MCF 10A (cell line): ENCODE measurements around the gene RAB13. TPM values are rescaled to one million over a fixed set of nuclear protein-coding genes. Genes with fewer than 3 reads are reported as not detected.

Experiments used
- BruUV-seq: library from RNA; stranded (reverse); fragments of 400-500 nt; replicated peaks from 2 replicates; lab custom pipeline; 2021; lab: Mats Ljungman, UMichigan
- CTCF ChIA-PET: fragments of 300-600 bp; sonication (Branson Sonifier 250); formaldehyde crosslinking; extraction: SDS; loops from one replicate; lab custom pipeline; 2021; ENCODE audit warnings: antibody characterized with exemption, inconsistent platforms; lab: Yijun Ruan, JAX
- POLR2A ChIA-PET: fragments of 300-600, 350-650 bp; sonication (Branson Sonifier 250); formaldehyde crosslinking; extraction: SDS; loops from one replicate; lab custom pipeline; 2020; ENCODE audit warnings: antibody characterized with exemption, inconsistent platforms; lab: Yijun Ruan, JAX
- DNase-seq: peaks from one replicate; pipeline ENCODE4 v3.0.0-alpha.2; 2018; ENCODE audit not compliant: unreplicated experiment
- H3K27ac Mint-ChIP-seq: one replicate; pipeline ENCODE4 v1.8.0; 2022; ENCODE audit warnings: mild to moderate bottlenecking, low read depth, mixed read lengths; ENCODE audit not compliant: unreplicated experiment
- H3K27me3 Mint-ChIP-seq: one replicate; pipeline ENCODE4 v1.8.0; 2022; ENCODE audit warnings: mixed read lengths; ENCODE audit not compliant: insufficient read depth, unreplicated experiment
- H3K36me3 Mint-ChIP-seq: one replicate; pipeline ENCODE4 v1.8.0; 2022; ENCODE audit warnings: mild to moderate bottlenecking, moderate library complexity, mixed read lengths; ENCODE audit not compliant: insufficient read depth, unreplicated experiment
- H3K4me1 Mint-ChIP-seq: one replicate; pipeline ENCODE4 v1.8.0; 2022; ENCODE audit warnings: mixed read lengths; ENCODE audit not compliant: insufficient read depth, unreplicated experiment
- H3K4me3 Mint-ChIP-seq: one replicate; pipeline ENCODE4 v1.8.0; 2022; ENCODE audit warnings: mild to moderate bottlenecking, moderate library complexity, mixed read lengths; ENCODE audit not compliant: unreplicated experiment
- H3K9me3 Mint-ChIP-seq: one replicate; pipeline ENCODE4 v1.8.0; 2022; ENCODE audit warnings: mixed read lengths; ENCODE audit not compliant: unreplicated experiment
- intact Hi-C: fragments of 100-400 bp; cut with micrococcal nuclease; formaldehyde crosslinking; loops from 2 replicates; pipeline ENCODE4 v1.14.1; 2022
- total RNA-seq: library from RNA; stranded (reverse); gene quantifications from 2 replicates; pipeline ENCODE4 v1.2.3, GENCODE V29; 2022
- TF ChIP-seq, protein P1 (sequence below): fragments of 200-600 bp; IDR thresholded peaks from one replicate; pipeline ENCODE4 v1.8.0; 2022; ENCODE audit warnings: antibody characterized with exemption, mild to moderate bottlenecking; ENCODE audit not compliant: unreplicated experiment

Gene RAB13
- total RNA-seq, 1 experiment from 2014 or later: 71.6 TPM

- Mint-ChIP-seq H3K4me3 (no peak overlapping the region), H3K27me3 (no peaks in the 10 kb centered on the region), H3K27ac (no peak overlapping the region), H3K4me1 (peaks cover 29% of the 10 kb centered on the region), H3K9me3 (no peaks in the 10 kb centered on the region), H3K36me3 (peaks cover 47% of the 10 kb centered on the region)
- ChIA-PET CTCF (interaction anchor here (1.0 kb wide), 1 partner anchor 192 kb away, joined by 3 read pairs; no protein-coding TSS in a partner anchor), POLR2A (interaction anchor here (0.6 to 9.6 kb wide), 6 partner anchors 11 to 891 kb away, joined by 3 to 647 read pairs (median 4); partner anchors contain the start of genes CREB3L4, CRTC2, DENND4B and RAB13)
- no TSS peak for BruUV-seq
- no peak for DNase-seq
- intact Hi-C loops: no loop called here
- TF ChIP-seq, protein P1, sequence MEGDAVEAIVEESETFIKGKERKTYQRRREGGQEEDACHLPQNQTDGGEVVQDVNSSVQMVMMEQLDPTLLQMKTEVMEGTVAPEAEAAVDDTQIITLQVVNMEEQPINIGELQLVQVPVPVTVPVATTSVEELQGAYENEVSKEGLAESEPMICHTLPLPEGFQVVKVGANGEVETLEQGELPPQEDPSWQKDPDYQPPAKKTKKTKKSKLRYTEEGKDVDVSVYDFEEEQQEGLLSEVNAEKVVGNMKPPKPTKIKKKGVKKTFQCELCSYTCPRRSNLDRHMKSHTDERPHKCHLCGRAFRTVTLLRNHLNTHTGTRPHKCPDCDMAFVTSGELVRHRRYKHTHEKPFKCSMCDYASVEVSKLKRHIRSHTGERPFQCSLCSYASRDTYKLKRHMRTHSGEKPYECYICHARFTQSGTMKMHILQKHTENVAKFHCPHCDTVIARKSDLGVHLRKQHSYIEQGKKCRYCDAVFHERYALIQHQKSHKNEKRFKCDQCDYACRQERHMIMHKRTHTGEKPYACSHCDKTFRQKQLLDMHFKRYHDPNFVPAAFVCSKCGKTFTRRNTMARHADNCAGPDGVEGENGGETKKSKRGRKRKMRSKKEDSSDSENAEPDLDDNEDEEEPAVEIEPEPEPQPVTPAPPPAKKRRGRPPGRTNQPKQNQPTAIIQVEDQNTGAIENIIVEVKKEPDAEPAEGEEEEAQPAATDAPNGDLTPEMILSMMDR: no peak
Measured at GRCh38 chr1:153973525-153973924, 12.6 kb downstream of the RAB13 start.

- BruUV-seq: no TSS peak
- CTCF ChIA-PET: interaction anchor here (1.0 kb wide), 1 partner anchor 191 kb away, joined by 3 read pairs; no protein-coding TSS in a partner anchor
- DNase-seq: no peak
- intact Hi-C loops: no loop called here
- H3K36me3 Mint-ChIP-seq: peaks cover 50% of the 10 kb centered on the region
- POLR2A ChIA-PET: interaction anchor here (0.6 to 9.6 kb wide), 4 partner anchors 10 to 48 kb away, joined by 3 to 647 read pairs (median 126); partner anchors contain the start of genes CREB3L4, CRTC2, DENND4B and RAB13
- TF ChIP-seq, protein P1: no peak
- H3K9me3 Mint-ChIP-seq: no peaks in the 10 kb centered on the region
- H3K27ac Mint-ChIP-seq: no peak overlapping the region
- H3K27me3 Mint-ChIP-seq: no peaks in the 10 kb centered on the region
- no peak overlapping the region for H3K4me3 Mint-ChIP-seq
- peaks cover 28% of the 10 kb centered on the region for H3K4me1 Mint-ChIP-seq
Measured at GRCh38 chr1:153973071-153973470, 13.1 kb downstream of the RAB13 start.

- ChIA-PET CTCF (interaction anchor here (0.6 to 5.2 kb wide), 3 partner anchors 8 to 358 kb away, joined by 3 to 45 read pairs (median 4); partner anchors contain the start of genes RAB13 and S100A16), POLR2A (interaction anchor here (0.6 kb wide), 1 partner anchor 10 kb away, joined by 3 read pairs; no protein-coding TSS in a partner anchor)
- H3K27ac Mint-ChIP-seq: no peak overlapping the region
- no peak for DNase-seq
- intact Hi-C loops: no loop called here
- H3K4me1 Mint-ChIP-seq: peaks cover 27% of the 10 kb centered on the region
- BruUV-seq: no TSS peak
- peaks cover 44% of the 10 kb centered on the region for H3K36me3 Mint-ChIP-seq
- TF ChIP-seq, protein P1: no peak
- no peaks in the 10 kb centered on the region for H3K27me3 Mint-ChIP-seq
- H3K4me3 Mint-ChIP-seq: no peak overlapping the region
- H3K9me3 Mint-ChIP-seq: no peaks in the 10 kb centered on the region
Measured at GRCh38 chr1:153970346-153970745, 15.8 kb downstream of the RAB13 start.

- CTCF ChIA-PET: interaction anchor here (0.5 to 5.2 kb wide), 8 partner anchors 8 to 457 kb away, joined by 3 to 45 read pairs (median 6); partner anchors contain the start of genes JTB and RAB13
Measured at GRCh38 chr1:153968972-153969371, 17.2 kb downstream of the RAB13 start.

More at GRCh38 chr1:153968972-153969371, 17.2 kb downstream of the RAB13 start:
- peak overlapping the region; percentile 95 for H3K4me3 Mint-ChIP-seq
- H3K9me3 Mint-ChIP-seq: no peaks in the 10 kb centered on the region
- H3K27ac Mint-ChIP-seq: peak overlapping the region; percentile 94
- H3K27me3 Mint-ChIP-seq: no peaks in the 10 kb centered on the region
- POLR2A ChIA-PET: interaction anchor here (4.2 to 16.6 kb wide), 5 partner anchors 8 to 187 kb away, joined by 37 to 647 read pairs (median 358); partner anchors contain the start of genes CRTC2, DENND4B, GATAD2B and JTB
- peaks cover 30% of the 10 kb centered on the region for H3K36me3 Mint-ChIP-seq
- TF ChIP-seq, protein P1: no peak
- DNase-seq: no peak
- peaks cover 33% of the 10 kb centered on the region for H3K4me1 Mint-ChIP-seq
- intact Hi-C loops: no loop called here
- no TSS peak for BruUV-seq
